ENCODE results near the gene FES.

The FES gene

GRCh38 chr15:90868261-90868689 is 16.0 kb upstream of the FES start, which contains the start of gene FURIN:
TSS of gene FURIN (plus strand) at chr15:90868588. CDS start at chr15:90875741, 7,153 bp downstream.
- no peak for TF ChIP-seq GATA3 (IDR thresholded peaks at IDR 0.05; ENCODE audit: low read depth, low read length)

GRCh38 chr15:90869140-90869541 is 15.2 kb upstream of the FES start:
- TF ChIP-seq GATA2 (IDR thresholded peaks at IDR 0.05; ENCODE audit: low read depth, low read length) (no peak), GATA3 (IDR thresholded peaks at IDR 0.05; ENCODE audit: low read depth, low read length) (no peak)

GRCh38 chr15:90869601-90870353 is 14.5 kb upstream of the FES start:
- TF ChIP-seq GATA2 (IDR thresholded peaks at IDR 0.05; ENCODE audit: low read depth, low read length) (no peak), GATA3 (IDR thresholded peaks at IDR 0.05; ENCODE audit: low read depth, low read length) (no peak)

GRCh38 chr15:90870354-90871138 is 13.8 kb upstream of the FES start:
- TF ChIP-seq GATA3 (IDR thresholded peaks at IDR 0.05; ENCODE audit: low read depth, low read length) (no peak), GATA2 (IDR thresholded peaks at IDR 0.05; ENCODE audit: low read depth, low read length) (no peak)

GRCh38 chr15:90871139-90871715 is 13.1 kb upstream of the FES start:
- TF ChIP-seq GATA2 (IDR thresholded peaks at IDR 0.05; ENCODE audit: low read depth, low read length) (no peak), GATA3 (IDR thresholded peaks at IDR 0.05; ENCODE audit: low read depth, low read length) (no peak)

- TF ChIP-seq GATA2 (IDR thresholded peaks at IDR 0.05; ENCODE audit: low read depth, low read length) (no peak), GATA3 (IDR thresholded peaks at IDR 0.05; ENCODE audit: low read depth, low read length) (no peak)
Measured at GRCh38 chr15:90871716-90872485, 12.4 kb upstream of the FES start.

GRCh38 chr15:90872486-90873184 is 11.7 kb upstream of the FES start:
- no peak for TF ChIP-seq GATA3 (IDR thresholded peaks at IDR 0.05; ENCODE audit: low read depth, low read length)
- TF ChIP-seq GATA2 (IDR thresholded peaks at IDR 0.05; ENCODE audit: low read depth, low read length) = no peak

GRCh38 chr15:90873488-90873997 is 10.8 kb upstream of the FES start:
- no peak for TF ChIP-seq GATA3 (IDR thresholded peaks at IDR 0.05; ENCODE audit: low read depth, low read length)

- no peak for TF ChIP-seq GATA3 (IDR thresholded peaks at IDR 0.05; ENCODE audit: low read depth, low read length)
- TF ChIP-seq GATA2 (IDR thresholded peaks at IDR 0.05; ENCODE audit: low read depth, low read length) = no peak
Measured at GRCh38 chr15:90873998-90874605, 10.2 kb upstream of the FES start.

- TF ChIP-seq GATA2 (IDR thresholded peaks at IDR 0.05; ENCODE audit: low read depth, low read length) = no peak
- no peak for TF ChIP-seq GATA3 (IDR thresholded peaks at IDR 0.05; ENCODE audit: low read depth, low read length)
Measured at GRCh38 chr15:90875549-90875981, 8.7 kb upstream of the FES start.

- TF ChIP-seq GATA3 (IDR thresholded peaks at IDR 0.05; ENCODE audit: low read depth, low read length) = no peak
- no peak for TF ChIP-seq GATA2 (IDR thresholded peaks at IDR 0.05; ENCODE audit: low read depth, low read length)
Measured at GRCh38 chr15:90876046-90876445, 8.3 kb upstream of the FES start.

- no peak for TF ChIP-seq GATA2 (IDR thresholded peaks at IDR 0.05; ENCODE audit: low read depth, low read length)
- TF ChIP-seq GATA3 (IDR thresholded peaks at IDR 0.05; ENCODE audit: low read depth, low read length) = no peak
Measured at GRCh38 chr15:90876512-90877170, 7.7 kb upstream of the FES start.
